Fibroblast of pulmonary artery (primary cell): ENCODE measurements around the gene POLR2H.

Source experiments
- DNase-seq: peaks from one replicate; pipeline ENCODE4 v3.0.0-alpha.2; 2010; ENCODE audit warnings: low read depth
- H3K4me3 ChIP-seq: replicated peaks from 2 replicates; pipeline ENCODE4 v1.5.1; 2011; ENCODE audit warnings: low read depth, mild to moderate bottlenecking, control low read depth, low read length, moderate library complexity
- TF ChIP-seq, protein P1 (sequence below): IDR thresholded peaks from 2 replicates; pipeline ENCODE4 v1.5.1; 2011; ENCODE audit warnings: mild to moderate bottlenecking, control low read depth, low read length, inconsistent platforms; ENCODE audit errors: missing control alignments

Gene POLR2H

DNA sequence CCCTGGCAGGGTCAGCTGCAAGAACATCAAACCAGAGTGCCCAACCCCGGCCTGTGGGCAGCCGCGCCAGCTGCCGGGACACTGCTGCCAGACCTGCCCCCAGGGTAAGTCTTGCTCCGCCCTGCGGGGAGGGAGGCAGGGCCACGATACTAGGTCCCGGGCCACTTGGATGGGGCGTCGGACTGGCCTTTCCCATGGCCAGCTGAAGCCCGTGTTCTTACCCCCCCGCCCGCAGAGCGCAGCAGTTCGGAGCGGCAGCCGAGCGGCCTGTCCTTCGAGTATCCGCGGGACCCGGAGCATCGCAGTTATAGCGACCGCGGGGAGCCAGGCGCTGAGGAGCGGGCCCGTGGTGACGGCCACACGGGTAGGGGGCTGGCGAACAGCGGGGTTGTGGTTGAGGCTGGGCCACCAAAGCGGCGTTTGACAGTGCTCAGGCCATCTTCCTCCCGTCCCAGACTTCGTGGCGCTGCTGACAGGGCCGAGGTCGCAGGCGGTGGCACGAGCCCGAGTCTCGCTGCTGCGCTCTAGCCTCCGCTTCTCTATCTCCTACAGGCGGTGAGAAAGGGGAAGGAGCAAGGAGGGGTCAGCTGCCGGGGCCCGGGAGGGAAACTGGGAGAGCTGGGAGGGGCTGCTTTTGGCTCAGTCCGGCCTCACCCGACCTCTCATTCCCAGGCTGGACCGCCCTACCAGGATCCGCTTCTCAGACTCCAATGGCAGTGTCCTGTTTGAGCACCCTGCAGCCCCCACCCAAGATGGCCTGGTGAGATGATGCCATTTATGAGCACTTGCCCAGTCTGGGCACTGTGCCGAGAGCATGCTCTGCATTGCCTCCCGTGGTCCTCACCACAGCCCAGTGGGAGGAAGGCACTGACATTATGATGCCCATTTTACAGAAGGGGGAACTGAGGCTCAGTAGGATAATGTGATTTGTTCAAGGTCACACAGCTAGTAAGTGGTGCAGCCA, 20.0 kb downstream of the POLR2H start:
- no peak for DNase-seq
- H3K4me3 ChIP-seq, result no peak overlapping the region
- TF ChIP-seq, protein P1, sequence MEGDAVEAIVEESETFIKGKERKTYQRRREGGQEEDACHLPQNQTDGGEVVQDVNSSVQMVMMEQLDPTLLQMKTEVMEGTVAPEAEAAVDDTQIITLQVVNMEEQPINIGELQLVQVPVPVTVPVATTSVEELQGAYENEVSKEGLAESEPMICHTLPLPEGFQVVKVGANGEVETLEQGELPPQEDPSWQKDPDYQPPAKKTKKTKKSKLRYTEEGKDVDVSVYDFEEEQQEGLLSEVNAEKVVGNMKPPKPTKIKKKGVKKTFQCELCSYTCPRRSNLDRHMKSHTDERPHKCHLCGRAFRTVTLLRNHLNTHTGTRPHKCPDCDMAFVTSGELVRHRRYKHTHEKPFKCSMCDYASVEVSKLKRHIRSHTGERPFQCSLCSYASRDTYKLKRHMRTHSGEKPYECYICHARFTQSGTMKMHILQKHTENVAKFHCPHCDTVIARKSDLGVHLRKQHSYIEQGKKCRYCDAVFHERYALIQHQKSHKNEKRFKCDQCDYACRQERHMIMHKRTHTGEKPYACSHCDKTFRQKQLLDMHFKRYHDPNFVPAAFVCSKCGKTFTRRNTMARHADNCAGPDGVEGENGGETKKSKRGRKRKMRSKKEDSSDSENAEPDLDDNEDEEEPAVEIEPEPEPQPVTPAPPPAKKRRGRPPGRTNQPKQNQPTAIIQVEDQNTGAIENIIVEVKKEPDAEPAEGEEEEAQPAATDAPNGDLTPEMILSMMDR, result no peak

DNA sequence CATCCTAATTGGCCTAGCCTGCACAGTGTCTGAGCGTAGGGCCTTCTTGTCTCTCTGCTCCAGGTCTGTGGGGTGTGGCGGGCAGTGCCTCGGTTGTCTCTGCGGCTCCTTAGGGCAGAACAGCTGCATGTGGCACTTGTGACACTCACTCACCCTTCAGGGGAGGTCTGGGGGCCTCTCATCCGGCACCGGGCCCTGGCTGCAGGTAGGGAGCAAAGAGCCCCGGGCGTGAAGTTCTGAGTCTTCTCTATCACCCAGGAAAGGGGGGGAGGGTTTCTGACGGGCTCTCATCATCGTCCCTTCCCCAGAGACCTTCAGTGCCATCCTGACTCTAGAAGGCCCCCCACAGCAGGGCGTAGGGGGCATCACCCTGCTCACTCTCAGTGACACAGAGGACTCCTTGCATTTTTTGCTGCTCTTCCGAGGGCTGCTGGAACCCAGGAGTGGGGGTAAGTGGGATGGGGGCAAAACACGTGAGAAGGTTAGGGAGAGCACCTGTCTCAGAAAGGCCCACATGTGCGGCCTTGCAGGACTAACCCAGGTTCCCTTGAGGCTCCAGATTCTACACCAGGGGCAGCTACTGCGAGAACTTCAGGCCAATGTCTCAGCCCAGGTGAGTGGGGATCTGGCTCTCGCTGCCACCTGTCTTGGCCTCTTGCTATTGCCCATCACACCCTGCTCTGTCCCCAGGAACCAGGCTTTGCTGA, 21.0 kb downstream of the POLR2H start:
- DNase-seq, result no peak
- TF ChIP-seq, protein P1, result no peak
- H3K4me3 ChIP-seq, result no peak overlapping the region

- DNase-seq, result no peak
- TF ChIP-seq, protein P1, result no peak
These were observed 21.7 kb downstream of the POLR2H start for GRCh38 chr3:184383033-184383740.

GRCh38 chr3:184384342-184384741, 22.8 kb downstream of the POLR2H start:
- no peak overlapping the region for H3K4me3 ChIP-seq
- TF ChIP-seq, protein P1, result no peak
- DNase-seq, result no peak

More at GRCh38 chr3:184383033-184383740, 21.7 kb downstream of the POLR2H start:
- no peak overlapping the region for H3K4me3 ChIP-seq

DNA sequence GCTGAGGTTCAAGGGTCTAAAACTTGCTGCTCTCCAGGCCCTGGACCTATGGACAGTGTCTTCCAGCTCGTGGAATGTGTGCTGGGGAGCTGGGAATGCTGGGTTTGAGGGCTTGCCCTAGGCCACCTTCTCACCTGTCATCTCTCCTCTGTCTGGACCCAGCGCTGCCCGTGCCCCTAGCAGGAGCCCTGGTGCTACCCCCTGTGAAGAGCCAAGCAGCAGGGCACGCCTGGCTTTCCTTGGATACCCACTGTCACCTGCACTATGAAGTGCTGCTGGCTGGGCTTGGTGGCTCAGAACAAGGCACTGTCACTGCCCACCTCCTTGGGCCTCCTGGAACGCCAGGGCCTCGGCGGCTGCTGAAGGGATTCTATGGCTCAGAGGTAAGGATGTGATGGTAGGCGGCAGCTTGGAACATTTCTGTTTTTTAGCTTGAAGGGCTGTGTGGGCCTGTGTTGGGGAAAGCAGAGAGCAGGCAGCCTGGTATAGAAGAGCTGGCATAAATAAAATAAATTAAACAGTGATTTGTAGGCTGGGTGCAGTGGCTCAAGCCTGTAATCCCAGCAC, 23.4 kb downstream of the POLR2H start:
- no peak overlapping the region for H3K4me3 ChIP-seq
- TF ChIP-seq, protein P1, result no peak
- no peak for DNase-seq

DNA sequence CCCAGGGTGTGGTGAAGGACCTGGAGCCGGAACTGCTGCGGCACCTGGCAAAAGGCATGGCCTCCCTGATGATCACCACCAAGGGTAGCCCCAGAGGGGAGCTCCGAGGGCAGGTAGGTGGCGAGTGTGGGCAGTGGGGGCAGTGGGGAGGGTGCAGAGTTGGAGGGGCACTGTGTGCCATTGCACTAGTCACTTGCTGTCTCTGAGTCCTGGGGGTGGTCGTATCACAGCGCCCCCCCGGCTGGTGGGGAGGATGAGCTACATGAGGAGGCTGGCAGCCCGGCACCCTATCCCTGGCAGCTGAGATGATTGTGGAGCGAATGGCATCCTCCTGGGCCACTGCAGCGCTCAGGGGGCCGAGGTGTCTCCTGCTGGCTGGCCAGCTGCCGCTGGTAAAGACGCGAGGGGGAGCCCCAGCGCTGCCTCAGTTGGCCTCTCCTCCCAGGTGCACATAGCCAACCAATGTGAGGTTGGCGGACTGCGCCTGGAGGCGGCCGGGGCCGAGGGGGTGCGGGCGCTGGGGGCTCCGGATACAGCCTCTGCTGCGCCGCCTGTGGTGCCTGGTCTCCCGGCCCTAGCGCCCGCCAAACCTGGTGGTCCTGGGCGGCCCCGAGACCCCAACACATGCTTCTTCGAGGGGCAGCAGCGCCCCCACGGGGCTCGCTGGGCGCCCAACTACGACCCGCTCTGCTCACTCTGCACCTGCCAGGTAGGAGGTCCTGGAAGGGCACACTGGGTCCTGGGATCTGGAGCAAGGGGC, 24.7 kb downstream of the POLR2H start:
- H3K4me3 ChIP-seq, result no peak overlapping the region
- TF ChIP-seq, protein P1, result no peak
- no peak for DNase-seq
